GM21390 (cell line): ENCODE results near the gene DIAPH2.

ENCODE experiments used
- ATAC-seq: cut with Tn5 transposase; IDR thresholded peaks from one replicate; pipeline ENCODE4 v1.9.1; 2021; ENCODE audit not compliant: unreplicated experiment

DIAPH2 gene

DNA sequence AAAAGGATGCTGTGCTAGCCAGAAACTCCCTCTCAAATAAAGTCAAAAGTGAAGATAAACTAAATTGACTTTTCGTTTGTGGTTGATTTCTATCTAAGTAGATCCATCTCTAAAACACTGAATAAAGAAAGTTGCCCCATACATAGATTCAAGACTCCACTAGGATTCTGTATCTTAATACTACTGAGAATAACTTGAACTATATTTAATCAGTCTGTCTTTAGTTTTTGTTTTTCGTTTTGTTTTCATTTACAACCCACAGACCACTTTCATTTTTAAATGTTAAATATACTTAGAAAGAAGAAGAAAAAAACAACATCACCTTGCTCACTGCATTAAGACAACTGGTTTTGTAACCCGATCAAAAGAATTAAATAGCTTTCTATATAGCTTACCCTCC is 854.1 kb downstream of the DIAPH2 start:
- ATAC-seq, result peak; percentile 61

GRCh38 chrX:97539970-97540519 is 855.4 kb downstream of the DIAPH2 start:
- no peak for ATAC-seq

DNA sequence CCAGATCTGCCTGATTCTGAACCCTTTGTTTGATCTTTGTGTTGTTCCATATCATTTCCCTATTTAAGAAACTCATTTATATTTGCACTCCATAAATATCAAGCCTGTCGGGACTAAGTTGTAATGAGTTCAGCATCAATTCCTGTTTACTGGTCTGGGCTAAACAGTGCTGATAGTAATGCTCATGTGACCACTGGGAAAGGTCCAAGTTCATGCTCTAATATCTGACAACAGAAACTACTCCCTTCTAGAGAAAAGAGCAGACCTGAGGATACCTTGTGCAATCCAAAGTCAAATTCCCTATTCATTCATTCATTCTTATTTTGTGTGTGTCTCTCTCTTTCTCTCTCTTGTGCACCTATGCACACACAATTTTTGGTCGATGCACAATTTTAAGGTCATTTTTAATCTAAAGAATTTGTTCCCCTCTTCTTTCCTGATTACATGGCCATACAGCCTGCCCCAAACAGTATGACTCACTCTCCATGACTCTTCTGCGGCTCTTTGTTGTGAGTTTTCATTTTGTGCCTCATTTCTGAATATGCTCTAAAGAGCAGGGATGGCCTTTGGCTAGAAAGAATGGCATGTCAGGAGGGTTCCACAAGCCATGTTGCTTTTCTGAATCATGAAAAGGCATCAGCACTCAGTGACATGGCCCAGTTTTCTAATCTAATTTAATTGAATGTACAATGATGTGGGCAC is 863.4 kb downstream of the DIAPH2 start:
- no peak for ATAC-seq

GRCh38 chrX:97551821-97552220 is 867.2 kb downstream of the DIAPH2 start:
- no peak for ATAC-seq

- no peak for ATAC-seq
These were observed 869.2 kb downstream of the DIAPH2 start for GRCh38 chrX:97553833-97554232.

GRCh38 chrX:97556359-97556758 is 871.7 kb downstream of the DIAPH2 start:
- no peak for ATAC-seq

- peak; percentile 99 for ATAC-seq
These were observed 879.0 kb downstream of the DIAPH2 start for GRCh38 chrX:97563531-97564133.

- no peak for ATAC-seq
These were observed 879.9 kb downstream of the DIAPH2 start for GRCh38 chrX:97564496-97564895.

DNA sequence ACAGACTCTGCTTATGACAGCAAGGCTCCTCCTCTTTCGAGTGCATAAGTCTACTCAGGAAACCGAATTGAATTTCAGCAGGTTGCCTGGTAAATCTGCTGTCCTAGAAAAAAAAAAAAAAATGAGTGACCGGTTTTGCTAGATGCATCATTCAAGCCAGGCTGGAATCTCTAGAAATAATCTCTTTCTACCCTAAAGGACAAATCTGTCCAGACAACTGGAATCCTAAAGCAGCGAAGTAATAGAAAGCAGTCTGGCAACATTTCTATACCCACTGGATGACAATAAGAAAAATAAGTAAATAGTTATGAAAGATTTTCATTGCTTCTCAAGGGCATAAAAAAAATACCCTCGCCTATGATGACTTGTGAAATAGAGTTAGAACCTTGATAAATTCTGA is 902.5 kb downstream of the DIAPH2 start:
- ATAC-seq, result no peak

GRCh38 chrX:97594646-97595224 is 910.1 kb downstream of the DIAPH2 start:
- no peak for ATAC-seq

DNA sequence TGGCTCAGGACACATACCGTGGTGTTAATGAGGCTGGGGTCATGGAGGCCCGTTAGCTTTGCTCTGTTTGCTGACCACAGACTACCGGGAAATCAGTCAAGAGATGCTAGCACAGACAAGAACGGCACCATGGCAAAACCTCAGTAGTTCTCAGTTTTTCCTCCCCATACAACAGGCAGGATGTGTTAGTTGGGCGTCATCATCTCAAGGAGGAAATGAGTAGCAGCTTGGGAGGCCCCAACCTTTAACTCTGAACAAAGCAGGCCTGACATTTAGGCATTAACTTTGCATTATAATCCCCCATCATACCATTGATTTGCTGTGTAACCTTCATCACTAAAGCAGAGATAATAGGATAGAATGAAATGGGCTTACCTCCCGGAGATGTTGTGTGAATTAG is 913.3 kb downstream of the DIAPH2 start:
- ATAC-seq, result no peak

- ATAC-seq, result no peak
These were observed 918.0 kb downstream of the DIAPH2 start for GRCh38 chrX:97602465-97603258.

DNA sequence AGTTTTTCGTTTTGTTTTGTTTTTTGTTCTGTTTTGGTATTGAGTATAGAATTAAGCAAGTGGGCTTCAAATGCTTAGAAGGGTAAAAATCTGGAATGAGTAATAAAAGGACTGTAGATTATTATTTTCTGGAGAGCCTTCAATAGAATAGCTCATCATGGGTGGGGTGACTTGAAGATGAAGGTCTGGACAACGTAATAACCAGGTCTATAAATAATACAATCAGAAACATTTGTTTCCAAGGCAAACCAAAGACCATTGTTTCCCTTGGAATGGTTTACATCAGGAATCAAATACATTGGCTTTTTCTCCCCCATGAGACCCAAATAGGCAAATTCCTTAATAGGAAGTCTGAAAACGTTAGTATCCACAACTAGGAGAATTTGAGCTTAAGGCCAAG is 920.6 kb downstream of the DIAPH2 start:
- no peak for ATAC-seq

- no peak for ATAC-seq
These were observed 924.7 kb downstream of the DIAPH2 start for GRCh38 chrX:97609357-97609756.

DNA sequence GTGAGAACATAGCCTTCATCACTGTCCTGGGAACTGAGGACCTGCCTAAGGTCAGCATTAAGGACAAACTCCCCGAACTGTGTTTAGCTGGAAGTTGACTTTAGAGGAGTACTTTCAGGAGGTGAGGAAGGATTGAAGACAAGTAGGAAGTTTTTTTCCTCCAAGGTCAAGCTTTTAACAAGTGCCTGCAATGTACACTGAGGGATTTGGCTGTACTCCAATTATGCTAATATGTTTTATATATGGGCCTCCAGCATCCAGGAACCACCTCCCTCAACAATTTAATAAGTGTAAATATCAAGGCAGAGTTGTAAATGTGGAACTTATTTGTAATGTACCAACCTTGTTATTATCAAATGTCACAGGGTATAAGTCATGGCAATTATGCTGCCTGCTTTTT is 925.3 kb downstream of the DIAPH2 start:
- no peak for ATAC-seq

- ATAC-seq, result peak; percentile 97
These were observed 932.4 kb downstream of the DIAPH2 start for GRCh38 chrX:97616883-97617530.

DNA sequence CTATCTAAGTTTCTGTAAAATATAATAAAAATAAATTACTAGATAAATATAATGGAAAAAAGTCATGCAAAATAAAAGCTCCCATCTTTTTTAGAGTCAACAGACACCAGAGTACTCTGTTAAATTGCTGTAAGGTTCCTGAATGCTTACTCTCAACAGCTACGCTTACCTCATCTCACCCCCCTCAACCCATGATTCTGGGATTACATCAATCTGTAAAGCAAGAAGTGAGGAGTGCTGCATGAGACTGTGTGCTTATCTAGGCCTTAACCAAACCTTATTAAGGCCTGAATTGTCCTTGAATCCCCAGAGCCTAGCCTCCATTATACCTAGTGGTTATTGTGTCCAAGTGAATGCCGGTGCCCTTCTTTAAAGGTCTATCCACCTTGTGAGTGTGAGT is 934.9 kb downstream of the DIAPH2 start:
- ATAC-seq, result no peak

GRCh38 chrX:97622111-97622510 is 937.5 kb downstream of the DIAPH2 start:
- no peak for ATAC-seq

- no peak for ATAC-seq
These were observed 943.7 kb downstream of the DIAPH2 start for GRCh38 chrX:97628326-97628725.

- no peak for ATAC-seq
These were observed 944.4 kb downstream of the DIAPH2 start for GRCh38 chrX:97628807-97629596.
